Activated CD4-positive, alpha-beta memory T cell treated with anti-CD3 and anti-CD28 coated beads, Interleukin-2, amount 10 ng/mL, durations not matched to agents 7 days and 5 days (primary cell): ENCODE data around the gene CFAP73. TPM values are rescaled to one million over a fixed set of nuclear protein-coding genes. Genes with fewer than 3 reads are reported as not detected.
"Not testable (repeated sequence)": the region's sequence is repeated elsewhere in the genome, so short reads cannot be mapped to it uniquely, and the experiment has no call there.

Experiments used
- CTCF ChIA-PET: fragments of 350-600 bp; sonication (Branson Sonifier 250); formaldehyde crosslinking; loops from one replicate; lab custom pipeline; 2021; ENCODE audit warnings: antibody characterized with exemption, inconsistent platforms; lab: Charles Lee
- POLR2A ChIA-PET: fragments of 350-600 bp; sonication (Branson Sonifier 250); formaldehyde crosslinking; loops from one replicate; lab custom pipeline; 2021; ENCODE audit warnings: antibody characterized with exemption; lab: Charles Lee
- DNase-seq: peaks from one replicate; pipeline ENCODE4 v3.0.0-alpha.2; 2020
- H3K27ac Mint-ChIP-seq: one replicate; pipeline ENCODE4 v1.8.0; 2021; ENCODE audit warnings: mild to moderate bottlenecking, mixed read lengths
- H3K27me3 Mint-ChIP-seq: one replicate; pipeline ENCODE4 v1.8.0; 2021; ENCODE audit warnings: mixed read lengths
- H3K36me3 Mint-ChIP-seq: one replicate; pipeline ENCODE4 v1.8.0; 2021; ENCODE audit warnings: low read depth, mixed read lengths
- H3K4me1 Mint-ChIP-seq: one replicate; pipeline ENCODE4 v1.8.0; 2021; ENCODE audit warnings: mixed read lengths
- H3K4me3 Mint-ChIP-seq: one replicate; pipeline ENCODE4 v1.8.0; 2021; ENCODE audit warnings: mild to moderate bottlenecking, mixed read lengths
- H3K9me3 Mint-ChIP-seq: one replicate; pipeline ENCODE4 v1.8.0; 2021; ENCODE audit warnings: mixed read lengths
- total RNA-seq, 2 experiments: library from RNA; stranded (reverse); gene quantifications; one replicate each; pipeline ENCODE4 v1.2.3, GENCODE V29; 2021

Gene CFAP73
- total RNA-seq, 2 experiments from 2014 or later = 0.23 to 0.28 TPM

GRCh38 chr12:113137861-113138783 is 11.4 kb upstream of the CFAP73 start:
- Mint-ChIP-seq H3K4me3 (no peak overlapping the region), H3K27me3 (peaks cover 6% of the 10 kb centered on the region), H3K9me3 (no peaks in the 10 kb centered on the region), H3K4me1 (peaks cover 14% of the 10 kb centered on the region), H3K36me3 (no peaks in the 10 kb centered on the region), H3K27ac (no peak overlapping the region)
- ChIA-PET CTCF (interaction anchor here (0.6 to 1.7 kb wide), 2 partner anchors 15 to 287 kb away, joined by 4 to 5 read pairs; no protein-coding TSS in a partner anchor), POLR2A (interaction anchor here (1.2 kb wide), 1 partner anchor 16 kb away, joined by 4 read pairs; no protein-coding TSS in a partner anchor)
- DNase-seq = no peak

GRCh38 chr12:113138826-113139225 is 10.7 kb upstream of the CFAP73 start:
- H3K27ac Mint-ChIP-seq = no peak overlapping the region
- H3K4me3 Mint-ChIP-seq = no peak overlapping the region
- no peak for DNase-seq
- no peaks in the 10 kb centered on the region for H3K9me3 Mint-ChIP-seq
- H3K27me3 Mint-ChIP-seq = peaks cover 6% of the 10 kb centered on the region
- H3K4me1 Mint-ChIP-seq = peaks cover 14% of the 10 kb centered on the region
- CTCF ChIA-PET = interaction anchor here (1.7 kb wide), 1 partner anchor 14 kb away, joined by 5 read pairs; no protein-coding TSS in a partner anchor
- H3K36me3 Mint-ChIP-seq = no peaks in the 10 kb centered on the region
- POLR2A ChIA-PET = no interaction called here

- POLR2A ChIA-PET = no interaction called here
Measured at GRCh38 chr12:113140706-113141105, 8.8 kb upstream of the CFAP73 start.

GRCh38 chr12:113141716-113142115 is 7.8 kb upstream of the CFAP73 start:
- H3K27ac Mint-ChIP-seq, H3K27me3 Mint-ChIP-seq, DNase-seq, CTCF ChIA-PET, H3K4me3 Mint-ChIP-seq, POLR2A ChIA-PET, H3K36me3 Mint-ChIP-seq, H3K4me1 Mint-ChIP-seq, H3K9me3 Mint-ChIP-seq: not testable (repeated sequence)

More at GRCh38 chr12:113140706-113141105, 8.8 kb upstream of the CFAP73 start:
- Mint-ChIP-seq H3K9me3 (no peaks in the 10 kb centered on the region), H3K4me1 (peaks cover 13% of the 10 kb centered on the region), H3K36me3 (no peaks in the 10 kb centered on the region), H3K27ac (no peak overlapping the region), H3K27me3 (peaks cover 5% of the 10 kb centered on the region), H3K4me3 (no peak overlapping the region)
- DNase-seq = no peak
- CTCF ChIA-PET = interaction anchor here (1.9 kb wide), 1 partner anchor 34 kb away, joined by 4 read pairs; no protein-coding TSS in a partner anchor

- ChIA-PET POLR2A (no interaction called here), CTCF (no interaction called here)
- Mint-ChIP-seq H3K4me1 (peaks cover 1% of the 10 kb centered on the region), H3K9me3 (no peaks in the 10 kb centered on the region), H3K4me3 (no peak overlapping the region), H3K27me3 (peaks cover 8% of the 10 kb centered on the region), H3K36me3 (no peaks in the 10 kb centered on the region), H3K27ac (no peak overlapping the region)
- DNase-seq = no peak
Measured at GRCh38 chr12:113142173-113142885, 7.2 kb upstream of the CFAP73 start.

- no peaks in the 10 kb centered on the region for H3K36me3 Mint-ChIP-seq
- POLR2A ChIA-PET = no interaction called here
- H3K9me3 Mint-ChIP-seq = no peaks in the 10 kb centered on the region
- CTCF ChIA-PET = no interaction called here
- DNase-seq = no peak
- H3K4me1 Mint-ChIP-seq = peaks cover 1% of the 10 kb centered on the region
- H3K27me3 Mint-ChIP-seq = peaks cover 10% of the 10 kb centered on the region
- H3K4me3 Mint-ChIP-seq = no peak overlapping the region
- H3K27ac Mint-ChIP-seq = no peak overlapping the region
Measured at GRCh38 chr12:113142886-113143332, 6.6 kb upstream of the CFAP73 start.

- Mint-ChIP-seq H3K36me3 (no peaks in the 10 kb centered on the region), H3K27me3 (peaks cover 10% of the 10 kb centered on the region), H3K4me3 (no peak overlapping the region), H3K4me1 (peaks cover 1% of the 10 kb centered on the region), H3K27ac (no peak overlapping the region), H3K9me3 (no peaks in the 10 kb centered on the region)
- POLR2A ChIA-PET = no interaction called here
- CTCF ChIA-PET = interaction anchor here (1.6 kb wide), 1 partner anchor 9 kb away, joined by 4 read pairs; no protein-coding TSS in a partner anchor
- no peak for DNase-seq
Measured at GRCh38 chr12:113143959-113144358, 5.6 kb upstream of the CFAP73 start.

GRCh38 chr12:113144806-113145205 is 4.7 kb upstream of the CFAP73 start:
- peaks cover 1% of the 10 kb centered on the region for H3K4me1 Mint-ChIP-seq
- H3K4me3 Mint-ChIP-seq = no peak overlapping the region
- DNase-seq = no peak
- ChIA-PET CTCF (interaction anchor here (0.5 to 1.6 kb wide), 2 partner anchors 10 to 151 kb away, joined by 3 to 4 read pairs; no protein-coding TSS in a partner anchor), POLR2A (no interaction called here)
- H3K9me3 Mint-ChIP-seq = no peaks in the 10 kb centered on the region
- no peaks in the 10 kb centered on the region for H3K36me3 Mint-ChIP-seq
- H3K27me3 Mint-ChIP-seq = peaks cover 11% of the 10 kb centered on the region
- no peak overlapping the region for H3K27ac Mint-ChIP-seq

GRCh38 chr12:113145720-113146551 is 3.6 kb upstream of the CFAP73 start:
- Mint-ChIP-seq H3K27me3 (peaks cover 18% of the 10 kb centered on the region), H3K4me1 (no peaks in the 10 kb centered on the region), H3K27ac (no peak overlapping the region), H3K4me3 (no peak overlapping the region), H3K9me3 (no peaks in the 10 kb centered on the region), H3K36me3 (no peaks in the 10 kb centered on the region)
- no peak for DNase-seq
- POLR2A ChIA-PET = no interaction called here
- CTCF ChIA-PET = interaction anchor here (0.6 to 1.6 kb wide), 4 partner anchors 7 to 180 kb away, joined by 3 to 5 read pairs (median 4); partner anchors contain the start of gene DDX54

- no peaks in the 10 kb centered on the region for H3K9me3 Mint-ChIP-seq
- H3K27me3 Mint-ChIP-seq = peaks cover 21% of the 10 kb centered on the region
- ChIA-PET POLR2A (no interaction called here), CTCF (no interaction called here)
- DNase-seq = no peak
- no peak overlapping the region for H3K4me3 Mint-ChIP-seq
- peaks cover under 1% of the 10 kb centered on the region for H3K4me1 Mint-ChIP-seq
- H3K36me3 Mint-ChIP-seq = no peaks in the 10 kb centered on the region
- H3K27ac Mint-ChIP-seq = no peak overlapping the region
Measured at GRCh38 chr12:113146999-113147398, 2.5 kb upstream of the CFAP73 start.

- Mint-ChIP-seq H3K9me3 (no peaks in the 10 kb centered on the region), H3K27me3 (peaks cover 38% of the 10 kb centered on the region), H3K4me1 (peaks cover 18% of the 10 kb centered on the region), H3K36me3 (no peaks in the 10 kb centered on the region), H3K4me3 (no peak overlapping the region), H3K27ac (no peak overlapping the region)
- CTCF ChIA-PET = interaction anchor here (0.7 to 5.6 kb wide), 3 partner anchors 22 to 158 kb away, joined by 3 to 38 read pairs (median 4); no protein-coding TSS in a partner anchor
- no peak for DNase-seq
- POLR2A ChIA-PET = interaction anchor here (0.6 kb wide), 1 partner anchor 20 kb away, joined by 3 read pairs; no protein-coding TSS in a partner anchor
Measured at GRCh38 chr12:113151655-113152054, 2.1 kb downstream of the CFAP73 start.
